IMR-90 (cell line): Measurements from ENCODE around the gene BCAP31. TPM values are rescaled to one million over a fixed set of nuclear protein-coding genes. Genes with fewer than 3 reads are reported as not detected.
A peak's percentile ranks its signal among the peaks of the same experiment; 100 is the strongest.

Experiments
- ATAC-seq: fragments of 200-7000 bp; cut with Tn5 transposase; 2 replicates; pipeline ENCODE4 v1.9.1; 2020; ENCODE audit warnings: low read depth, mild to moderate bottlenecking, moderate library complexity
- BruUV-seq: library from RNA; stranded (reverse); fragments of 400-500 nt; replicated peaks from 2 replicates; lab custom pipeline; 2021; lab: Mats Ljungman, UMichigan
- CTCF ChIA-PET: fragments of 300-600 bp; formaldehyde crosslinking; extraction: SDS; loops from one replicate; lab custom pipeline; 2021; ENCODE audit warnings: antibody characterized with exemption; lab: Yijun Ruan, JAX
- POLR2A ChIA-PET: fragments of 300-600 bp; sonication (Branson Sonifier 250); formaldehyde crosslinking; loops from one replicate; lab custom pipeline; 2022; ENCODE audit warnings: antibody characterized with exemption; ENCODE audit not compliant: unreplicated experiment; lab: Charles Lee
- DNase-seq: peaks from one replicate; pipeline ENCODE4 v3.0.0; 2013
- H2AFZ ChIP-seq: replicated peaks from 2 replicates; pipeline ENCODE3; 2013; ENCODE audit warnings: low read length, mild to moderate bottlenecking; ENCODE audit not compliant: poor library complexity
- H2AK5ac ChIP-seq: 2 replicates; pipeline ENCODE4 v1.6.1; 2013; ENCODE audit warnings: low read depth, low read length, inconsistent platforms
- H2AK9ac ChIP-seq: replicated peaks from 2 replicates; pipeline ENCODE3; 2013; ENCODE audit warnings: mild to moderate bottlenecking, low read depth, low read length, moderate library complexity; ENCODE audit not compliant: poor library complexity
- H2BK120ac ChIP-seq: 2 replicates; pipeline ENCODE4 v1.6.1; 2013; ENCODE audit warnings: low read depth, low read length, inconsistent platforms
- H2BK15ac ChIP-seq: 3 replicates; pipeline ENCODE4 v1.6.1; 2013; ENCODE audit warnings: low read depth, low read length, inconsistent platforms
- H2BK20ac ChIP-seq: 2 replicates; pipeline ENCODE4 v1.6.1; 2013; ENCODE audit warnings: low read depth, mild to moderate bottlenecking, inconsistent platforms, low read length, moderate library complexity
- H2BK5ac ChIP-seq: 2 replicates; pipeline ENCODE4 v1.6.1; 2013; ENCODE audit warnings: mild to moderate bottlenecking, low read depth, low read length, inconsistent platforms; ENCODE audit not compliant: poor library complexity, severe bottlenecking
- H3K14ac ChIP-seq: replicated peaks from 2 replicates; pipeline ENCODE4 v1.6.1; 2013; ENCODE audit warnings: low read depth, low read length, inconsistent platforms
- H3K18ac ChIP-seq: 2 replicates; pipeline ENCODE4 v1.6.1; 2013; ENCODE audit warnings: low read depth, low read length, control low read depth
- H3K23ac ChIP-seq: 2 replicates; pipeline ENCODE4 v1.6.1; 2013; ENCODE audit warnings: low read depth, low read length, inconsistent platforms
- H3K27ac ChIP-seq: 2 replicates; pipeline ENCODE4 v1.5.1; 2013; ENCODE audit warnings: mild to moderate bottlenecking, control low read depth, low read length; ENCODE audit not compliant: insufficient read depth
- H3K27me3 ChIP-seq: 2 replicates; pipeline ENCODE4 v1.6.1; 2013; ENCODE audit warnings: low read length; ENCODE audit not compliant: control insufficient read depth, insufficient read depth
- H3K36me3 ChIP-seq: 2 replicates; pipeline ENCODE4 v1.6.1; 2013; ENCODE audit warnings: low read length, mixed read lengths; ENCODE audit not compliant: control insufficient read depth, insufficient read depth
- H3K4ac ChIP-seq: 2 replicates; pipeline ENCODE4 v1.6.1; 2013; ENCODE audit warnings: low read depth, low read length, inconsistent platforms
- H3K4me1 ChIP-seq: 2 replicates; pipeline ENCODE4 v1.6.1; 2013; ENCODE audit warnings: low read length, mixed read lengths; ENCODE audit not compliant: control insufficient read depth, insufficient read depth
- H3K4me2 ChIP-seq: 2 replicates; pipeline ENCODE4 v1.6.1; 2013; ENCODE audit warnings: low read depth, mild to moderate bottlenecking, control low read depth, low read length, moderate library complexity
- H3K4me3 ChIP-seq: 2 replicates; pipeline ENCODE4 v1.5.1; 2013; ENCODE audit warnings: low read depth, mild to moderate bottlenecking, control low read depth, low read length, moderate library complexity; ENCODE audit not compliant: insufficient read depth
- H3K56ac ChIP-seq: 2 replicates; pipeline ENCODE4 v1.6.1; 2013; ENCODE audit warnings: low read length, inconsistent platforms; ENCODE audit not compliant: insufficient read depth; ENCODE audit errors: extremely low read depth
- H3K79me1 ChIP-seq, 2 experiments: 2 replicates each; pipeline ENCODE4 v1.6.1; 2013; ENCODE audit warnings: low read length in 2 of 2, inconsistent platforms in 1 of 2, low read depth in 1 of 2
- H3K9ac ChIP-seq: 2 replicates; pipeline ENCODE4 v1.6.1; 2013; ENCODE audit warnings: low read depth, low read length, control low read depth
- H3K9me1 ChIP-seq: 2 replicates; pipeline ENCODE4 v1.6.1; 2013; ENCODE audit warnings: low read length, inconsistent platforms; ENCODE audit not compliant: insufficient read depth
- H3K9me3 ChIP-seq: 2 replicates; pipeline ENCODE4 v1.6.1; 2013; ENCODE audit warnings: low read length; ENCODE audit not compliant: control insufficient read depth, insufficient read depth
- H4K20me1 ChIP-seq: 2 replicates; pipeline ENCODE4 v1.6.1; 2013; ENCODE audit warnings: low read length, inconsistent platforms; ENCODE audit not compliant: insufficient read depth
- H4K5ac ChIP-seq: 2 replicates; pipeline ENCODE4 v1.6.1; 2013; ENCODE audit warnings: mild to moderate bottlenecking, low read depth, low read length, control low read depth
- H4K8ac ChIP-seq, 2 experiments: 2 replicates each; pipeline ENCODE4 v1.6.1; 2013; ENCODE audit warnings: low read depth in 2 of 2, low read length in 2 of 2, control low read depth in 1 of 2, inconsistent platforms in 1 of 2
- H4K91ac ChIP-seq: 2 replicates; pipeline ENCODE4 v1.6.1; 2013; ENCODE audit warnings: low read depth, low read length, inconsistent platforms; ENCODE audit not compliant: insufficient read depth
- CHD1 ChIP-seq: IDR thresholded peaks from 2 replicates; pipeline ENCODE4 v1.6.1; 2012; ENCODE audit warnings: low read depth, low read length, improper control_type of control experiment
- ELK1 ChIP-seq: fragments of 150-350 bp; IDR thresholded peaks from 2 replicates; pipeline ENCODE4 v1.6.1; 2016; ENCODE audit warnings: low read depth, mild to moderate bottlenecking, low read length, moderate library complexity, borderline replicate concordance
- FOS ChIP-seq: fragments of 150-350 bp; IDR thresholded peaks from 2 replicates; pipeline ENCODE4 v1.6.1; 2016; ENCODE audit warnings: low read depth, low read length
- MAZ ChIP-seq: IDR thresholded peaks from 2 replicates; pipeline ENCODE4 v1.6.1; 2012; ENCODE audit warnings: low read depth, mild to moderate bottlenecking, low read length, improper control_type of control experiment, moderate library complexity, borderline replicate concordance
- MXI1 ChIP-seq: IDR thresholded peaks from 2 replicates; pipeline ENCODE4 v1.6.1; 2012; ENCODE audit warnings: low read depth, mild to moderate bottlenecking, low read length, moderate library complexity, borderline replicate concordance
- POLR2A ChIP-seq: IDR thresholded peaks from 2 replicates; pipeline ENCODE4 v1.6.1; 2012; ENCODE audit warnings: mild to moderate bottlenecking, low read depth, low read length
- RAD21 ChIP-seq: IDR thresholded peaks from 2 replicates; pipeline ENCODE4 v1.6.1; 2012; ENCODE audit warnings: low read length, improper control_type of control experiment
- RFX5 ChIP-seq: IDR thresholded peaks from 2 replicates; pipeline ENCODE4 v1.8.0; 2012; ENCODE audit warnings: low read depth, mild to moderate bottlenecking, low read length, moderate library complexity
- SMC3 ChIP-seq: fragments of 150-350 bp; IDR thresholded peaks from 2 replicates; pipeline ENCODE4 v1.6.1; 2016; ENCODE audit warnings: low read depth, mild to moderate bottlenecking, antibody characterized with exemption, low read length, moderate library complexity
- WGBS, 2 experiments: methylation state at CpG; one replicate each; pipeline versions ENCODE4 v1.1.5 to v1.1.7; 2013; ENCODE audit warnings: missing lambda C conversion rate in 2 of 2; ENCODE audit not compliant: insufficient read length in 1 of 2; ENCODE audit errors: extremely low coverage in 2 of 2; 5-methylcytosine and 5-hydroxymethylcytosine counted together
- dilution Hi-C: fragments of 300-500 bp; cut with HindIII; formaldehyde crosslinking; loops from one replicate; pipeline ENCODE4 v1.14.3; 2018; ENCODE audit warnings: low sequenced_read_pairs; ENCODE audit not compliant: unreplicated experiment
- in situ Hi-C: fragments of 300-500 bp; cut with MboI; formaldehyde crosslinking; loops from 3 replicates; pipeline ENCODE4 v1.14.3; 2019; ENCODE audit warnings: low sequenced_read_pairs, inconsistent platforms, mixed read lengths
- intact Hi-C: fragments of 100-400 bp; cut with micrococcal nuclease; formaldehyde crosslinking; loops from 2 replicates; pipeline ENCODE4 v1.10.0; 2022
- polyA plus RNA-seq, 3 experiments: library from polyadenylated mRNA; depleted of rRNA; stranded (reverse); fragments of >200 nt; gene quantifications; 2 replicates each; pipeline ENCODE4 v1.2.3, GENCODE V29; 2012; ENCODE audit warnings: low replicate concordance in 1 of 3
- total RNA-seq: library from RNA; depleted of rRNA; stranded (reverse); fragments of >200 nt; gene quantifications from 2 replicates; pipeline ENCODE4 v1.2.3, GENCODE V29; 2012

The BCAP31 gene
- total and polyA plus RNA-seq, 2 of the 4 experiments (the other 2 are of a cell fraction): 125 to 244 TPM

- POLR2A ChIA-PET: no interaction called here
Observed at GRCh38 chrX:153761863-153762262, 37.7 kb upstream of the BCAP31 start.

More at GRCh38 chrX:153761863-153762262, 37.7 kb upstream of the BCAP31 start:
- H3K27me3 ChIP-seq: no peaks in the 10 kb centered on the region
- H3K27ac ChIP-seq: no peak overlapping the region
- BruUV-seq: no TSS peak
- peaks cover 0 to 17% of the 10 kb centered on the region in 2 experiments; a peak in 2 of 4 replicates for H3K79me1 ChIP-seq
- no peak overlapping the region for H4K8ac ChIP-seq
- no peak overlapping the region for H3K23ac ChIP-seq
- 75% methylated on average over 8 of the region's 15 CpGs; no CpG with 5 or more reads in 1 of the 2 experiments for WGBS, 2 experiments
- no peak overlapping the region for H4K91ac ChIP-seq
- peaks cover 16% of the 10 kb centered on the region for H3K4me1 ChIP-seq
- CTCF ChIA-PET: no interaction called here
- H2AK5ac ChIP-seq: no peak overlapping the region
- peak overlapping the region; percentile 43 for H2AFZ ChIP-seq
- H3K9ac ChIP-seq: no peak overlapping the region
- no peaks in the 10 kb centered on the region for H3K36me3 ChIP-seq
- H4K20me1 ChIP-seq: no peaks in the 10 kb centered on the region; the same call in 1 of the 2 replicates
- H3K56ac ChIP-seq: no peak overlapping the region
- H2BK15ac ChIP-seq: no peak overlapping the region
- ATAC-seq: no peak
- H3K9me1 ChIP-seq: no peaks in the 10 kb centered on the region
- in situ Hi-C loops (loop anchor here (10.0 kb wide), 1 partner anchor 203 kb away; no protein-coding TSS in a partner anchor), dilution Hi-C loops (no loop called here), intact Hi-C loops (no loop called here)
- no peak overlapping the region for H2BK120ac ChIP-seq
- no peaks in the 10 kb centered on the region; the same call in 1 of the 2 replicates for H3K9me3 ChIP-seq
- no peak overlapping the region for H3K4me3 ChIP-seq
- no peak overlapping the region for H3K4me2 ChIP-seq
- H3K14ac ChIP-seq: no peak overlapping the region
- H4K5ac ChIP-seq: no peak overlapping the region
- H2BK20ac ChIP-seq: no peak overlapping the region
- no peak overlapping the region for H3K4ac ChIP-seq
- no peak for TF ChIP-seq POLR2A
- no peak for TF ChIP-seq CHD1
- TF ChIP-seq RAD21: no peak
- no peak for TF ChIP-seq ELK1
- no peak for TF ChIP-seq MAZ
- no peak for TF ChIP-seq FOS
- no peak for TF ChIP-seq RFX5
- no peak for TF ChIP-seq SMC3
- TF ChIP-seq MXI1: no peak
- no peak overlapping the region for H3K18ac ChIP-seq
- no peak overlapping the region for H2BK5ac ChIP-seq
- no peak for DNase-seq
- H2AK9ac ChIP-seq: no peak overlapping the region
